HUES48 (cell line): ENCODE data around the gene ADAMTS6.

ENCODE experiments used
- H3K27ac ChIP-seq: one replicate; pipeline ENCODE4 v1.7.0; 2013; ENCODE audit warnings: low read depth, low read length, inconsistent platforms
- H3K27me3 ChIP-seq: 2 replicates; pipeline ENCODE4 v1.6.1; 2013; ENCODE audit warnings: mild to moderate bottlenecking, low read length; ENCODE audit not compliant: control insufficient read depth, insufficient read depth
- H3K36me3 ChIP-seq: 2 replicates; pipeline ENCODE4 v1.6.1; 2013; ENCODE audit warnings: low read length; ENCODE audit not compliant: control insufficient read depth, insufficient read depth
- H3K4me1 ChIP-seq: 2 replicates; pipeline ENCODE4 v1.6.1; 2013; ENCODE audit warnings: mild to moderate bottlenecking, low read length; ENCODE audit not compliant: control insufficient read depth, insufficient read depth
- H3K4me3 ChIP-seq: 2 replicates; pipeline ENCODE4 v1.5.1; 2013; ENCODE audit warnings: mild to moderate bottlenecking, low read depth, low read length
- H3K9ac ChIP-seq: 2 replicates; pipeline ENCODE4 v1.6.1; 2013; ENCODE audit warnings: mild to moderate bottlenecking, low read depth, low read length, moderate library complexity
- H3K9me3 ChIP-seq: 2 replicates; pipeline ENCODE4 v1.6.1; 2013; ENCODE audit warnings: low read length; ENCODE audit not compliant: control insufficient read depth, insufficient read depth

Gene ADAMTS6

GRCh38 chr5:65468633-65469032 is 13.1 kb downstream of the ADAMTS6 start:
- H3K27ac ChIP-seq = no peak overlapping the region
- no peaks in the 10 kb centered on the region for H3K9me3 ChIP-seq
- no peaks in the 10 kb centered on the region for H3K27me3 ChIP-seq
- no peaks in the 10 kb centered on the region for H3K36me3 ChIP-seq
- no peak overlapping the region for H3K9ac ChIP-seq
- H3K4me3 ChIP-seq = no peak overlapping the region
- H3K4me1 ChIP-seq = no peaks in the 10 kb centered on the region

GRCh38 chr5:65462139-65462705 is 19.5 kb downstream of the ADAMTS6 start:
- Histone ChIP-seq H3K9me3 (no peaks in the 10 kb centered on the region), H3K4me1 (no peaks in the 10 kb centered on the region), H3K27me3 (no peaks in the 10 kb centered on the region), H3K27ac (no peak overlapping the region), H3K4me3 (no peak overlapping the region), H3K9ac (no peak overlapping the region), H3K36me3 (no peaks in the 10 kb centered on the region)

- Histone ChIP-seq H3K9me3 (no peaks in the 10 kb centered on the region), H3K27me3 (no peaks in the 10 kb centered on the region), H3K9ac (no peak overlapping the region), H3K4me3 (no peak overlapping the region), H3K27ac (no peak overlapping the region), H3K36me3 (no peaks in the 10 kb centered on the region), H3K4me1 (no peaks in the 10 kb centered on the region)
These were observed 20.2 kb downstream of the ADAMTS6 start for GRCh38 chr5:65461490-65461889.

DNA sequence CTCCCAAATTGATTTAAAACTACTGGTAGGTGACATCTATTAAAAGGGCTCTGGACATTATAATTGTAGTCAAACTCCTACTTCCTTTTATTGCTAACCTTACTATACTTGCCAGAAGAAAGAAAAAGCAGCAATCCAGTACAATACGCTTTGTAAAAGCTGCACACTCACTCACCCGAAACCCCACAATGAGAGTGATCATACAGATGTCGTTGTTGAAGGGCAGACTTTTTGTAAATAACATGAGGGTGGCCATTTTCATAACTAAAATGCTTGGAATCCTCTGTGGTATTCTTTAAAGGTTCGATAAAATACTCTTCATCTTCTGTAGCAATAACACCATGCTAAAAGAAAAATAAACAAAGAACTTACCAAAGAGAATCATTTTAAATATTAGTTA is 21.7 kb downstream of the ADAMTS6 start:
- Histone ChIP-seq H3K4me1 (no peaks in the 10 kb centered on the region), H3K9ac (no peak overlapping the region), H3K36me3 (no peaks in the 10 kb centered on the region), H3K27ac (no peak overlapping the region), H3K27me3 (no peaks in the 10 kb centered on the region), H3K9me3 (no peaks in the 10 kb centered on the region), H3K4me3 (no peak overlapping the region)

GRCh38 chr5:65455064-65455463 is 26.7 kb downstream of the ADAMTS6 start:
- no peaks in the 10 kb centered on the region for H3K4me1 ChIP-seq
- no peaks in the 10 kb centered on the region for H3K36me3 ChIP-seq
- no peaks in the 10 kb centered on the region for H3K9me3 ChIP-seq
- no peak overlapping the region for H3K9ac ChIP-seq
- no peak overlapping the region for H3K27ac ChIP-seq
- no peaks in the 10 kb centered on the region for H3K27me3 ChIP-seq
- no peak overlapping the region for H3K4me3 ChIP-seq

GRCh38 chr5:65451436-65451835 is 30.3 kb downstream of the ADAMTS6 start:
- Histone ChIP-seq H3K9ac (no peak overlapping the region), H3K9me3 (no peaks in the 10 kb centered on the region), H3K27ac (no peak overlapping the region), H3K27me3 (no peaks in the 10 kb centered on the region), H3K36me3 (no peaks in the 10 kb centered on the region), H3K4me3 (no peak overlapping the region), H3K4me1 (no peaks in the 10 kb centered on the region)

DNA sequence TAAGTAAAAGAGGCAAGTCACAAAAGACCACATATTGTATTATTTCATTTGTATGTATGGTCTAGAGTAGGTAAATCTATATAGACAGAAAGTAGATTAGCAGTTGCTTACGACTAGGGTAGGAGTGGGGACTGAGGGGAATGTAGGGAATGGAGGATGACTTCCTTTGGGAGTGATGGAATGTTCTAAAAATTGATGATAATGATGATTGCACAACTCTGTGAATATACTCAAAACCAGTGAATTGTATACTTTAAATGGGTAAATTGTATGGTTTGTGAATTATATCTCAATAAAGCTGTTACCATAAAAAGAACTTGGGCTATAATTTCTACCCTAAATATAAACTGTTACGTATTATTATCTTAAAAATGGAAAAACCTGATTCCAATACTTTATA is 35.0 kb downstream of the ADAMTS6 start:
- Histone ChIP-seq H3K36me3 (no peaks in the 10 kb centered on the region), H3K27ac (no peak overlapping the region), H3K27me3 (no peaks in the 10 kb centered on the region), H3K4me1 (no peaks in the 10 kb centered on the region), H3K4me3 (no peak overlapping the region), H3K9ac (no peak overlapping the region), H3K9me3 (no peaks in the 10 kb centered on the region)

GRCh38 chr5:65441800-65442199 is 39.9 kb downstream of the ADAMTS6 start:
- Histone ChIP-seq H3K36me3 (no peaks in the 10 kb centered on the region), H3K4me1 (no peaks in the 10 kb centered on the region)

DNA sequence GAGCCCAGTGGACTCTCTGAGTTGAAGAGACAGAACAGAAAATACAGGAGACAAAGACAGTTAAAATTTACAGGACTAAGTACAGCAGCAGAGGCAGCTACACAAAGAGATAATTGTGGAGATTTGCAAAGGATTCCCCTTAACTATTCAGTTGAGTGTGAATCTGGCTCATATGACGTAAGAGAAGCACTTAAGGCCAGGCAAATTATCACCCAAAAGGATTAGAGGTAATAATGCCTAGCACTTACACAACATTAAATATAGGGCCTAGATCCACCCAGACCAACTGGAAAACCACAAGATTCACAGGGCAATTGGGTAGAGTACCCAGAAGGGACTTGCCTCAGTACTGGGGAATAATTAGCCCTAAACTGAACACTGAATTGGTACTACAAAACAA is 41.3 kb downstream of the ADAMTS6 start:
- Histone ChIP-seq H3K27me3 (no peaks in the 10 kb centered on the region), H3K9me3 (no peaks in the 10 kb centered on the region), H3K9ac (no peak overlapping the region), H3K27ac (no peak overlapping the region), H3K36me3 (no peaks in the 10 kb centered on the region), H3K4me3 (no peak overlapping the region), H3K4me1 (no peaks in the 10 kb centered on the region)

More at GRCh38 chr5:65441800-65442199, 39.9 kb downstream of the ADAMTS6 start:
- Histone ChIP-seq H3K27me3 (no peaks in the 10 kb centered on the region), H3K9ac (no peak overlapping the region), H3K27ac (no peak overlapping the region), H3K4me3 (no peak overlapping the region), H3K9me3 (no peaks in the 10 kb centered on the region)

GRCh38 chr5:65434122-65434521 is 47.6 kb downstream of the ADAMTS6 start:
- H3K36me3 ChIP-seq = no peaks in the 10 kb centered on the region
- H3K4me1 ChIP-seq = peaks cover 5% of the 10 kb centered on the region; the same call in 1 of the 2 replicates
- no peaks in the 10 kb centered on the region for H3K27me3 ChIP-seq
- no peak overlapping the region for H3K4me3 ChIP-seq
- no peak overlapping the region for H3K27ac ChIP-seq
- H3K9me3 ChIP-seq = no peaks in the 10 kb centered on the region
- H3K9ac ChIP-seq = no peak overlapping the region

DNA sequence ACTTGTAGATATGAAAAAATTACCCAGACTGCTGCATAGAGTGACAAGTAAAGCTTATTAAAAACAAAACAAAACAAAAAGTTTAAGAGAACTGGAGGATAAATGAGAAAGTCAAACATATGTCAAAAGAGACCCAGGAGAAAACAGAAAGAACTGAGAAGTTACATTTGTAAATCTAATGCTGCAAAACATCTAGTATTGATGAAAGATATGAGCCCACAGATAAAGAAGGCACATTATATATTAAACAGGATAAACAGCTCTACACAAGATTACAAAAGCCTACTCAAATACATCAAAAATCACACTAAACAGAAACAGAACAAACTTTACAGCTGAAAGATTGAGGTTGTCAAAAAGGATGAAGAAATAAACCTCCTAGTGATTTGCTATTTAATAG is 55.1 kb downstream of the ADAMTS6 start:
- peaks cover 5% of the 10 kb centered on the region; the same call in 1 of the 2 replicates for H3K4me1 ChIP-seq
- no peaks in the 10 kb centered on the region for H3K27me3 ChIP-seq
- no peak overlapping the region for H3K27ac ChIP-seq
- no peak overlapping the region for H3K9ac ChIP-seq
- no peaks in the 10 kb centered on the region for H3K36me3 ChIP-seq
- H3K9me3 ChIP-seq = no peaks in the 10 kb centered on the region
- no peak overlapping the region for H3K4me3 ChIP-seq

GRCh38 chr5:65423623-65424022 is 58.1 kb downstream of the ADAMTS6 start:
- Histone ChIP-seq H3K4me1 (no peaks in the 10 kb centered on the region), H3K9me3 (peaks cover 4% of the 10 kb centered on the region), H3K36me3 (no peaks in the 10 kb centered on the region), H3K27me3 (no peaks in the 10 kb centered on the region), H3K9ac (no peak overlapping the region), H3K27ac (no peak overlapping the region), H3K4me3 (no peak overlapping the region)
